ENCODE results near the gene GOLGA8B.
"Not testable (repeated sequence)": the region's sequence is repeated elsewhere in the genome, so short reads cannot be mapped to it uniquely, and the experiment has no call there.

The GOLGA8B gene

DNA sequence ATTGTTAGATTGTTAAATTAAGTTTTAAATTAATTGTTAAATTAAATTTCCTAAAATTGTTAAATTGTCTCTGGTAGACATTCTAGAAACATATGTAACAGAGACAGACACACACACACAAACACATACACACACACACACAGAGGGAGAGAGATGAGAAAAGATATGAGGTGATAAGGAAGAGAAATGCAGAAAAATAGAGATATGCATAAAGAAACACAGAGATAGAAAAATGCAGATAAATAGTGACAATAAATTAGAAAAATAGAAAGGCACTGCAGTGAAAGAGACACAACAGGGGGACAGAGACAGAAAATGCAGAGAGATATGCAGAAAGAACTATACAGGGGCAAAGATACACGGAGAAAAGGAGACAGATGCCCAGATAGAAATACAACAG lies 25.1 kb upstream of the GOLGA8B start:
- H3K4me3 Mint-ChIP-seq: no peak overlapping the region
- no peaks in the 10 kb centered on the region for H3K36me3 Mint-ChIP-seq
- peaks cover 12% of the 10 kb centered on the region for H3K27me3 Mint-ChIP-seq
- H3K9me3 Mint-ChIP-seq: no peaks in the 10 kb centered on the region
- H3K4me1 Mint-ChIP-seq: peaks cover 20% of the 10 kb centered on the region
- no peak overlapping the region for H3K27ac Mint-ChIP-seq

- H3K4me3 Mint-ChIP-seq: no peak overlapping the region
- no peaks in the 10 kb centered on the region for H3K9me3 Mint-ChIP-seq
- peaks cover 20% of the 10 kb centered on the region for H3K4me1 Mint-ChIP-seq
- H3K27me3 Mint-ChIP-seq: peaks cover 14% of the 10 kb centered on the region
- no peak overlapping the region for H3K27ac Mint-ChIP-seq
- no peaks in the 10 kb centered on the region for H3K36me3 Mint-ChIP-seq
Observed at GRCh38 chr15:34607832-34608231, 24.4 kb upstream of the GOLGA8B start.

DNA sequence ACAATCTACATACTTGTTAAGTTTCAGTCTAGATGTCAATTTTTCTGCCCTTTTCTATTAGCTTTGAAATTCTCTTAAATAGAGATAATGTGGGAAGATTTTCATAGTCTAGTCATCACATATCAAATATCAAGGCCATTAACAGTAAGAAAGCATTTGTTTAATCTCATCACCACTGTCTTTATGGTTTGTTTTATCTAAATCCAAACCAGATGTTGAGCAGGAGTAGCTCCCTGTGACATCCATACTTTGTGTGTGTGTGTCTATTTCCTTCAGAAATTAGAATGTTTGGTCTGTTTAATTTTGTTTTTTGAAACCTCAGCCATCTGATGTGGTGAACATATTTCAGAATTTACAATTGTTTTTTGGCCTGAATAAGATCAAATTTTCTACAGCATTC lies 23.1 kb upstream of the GOLGA8B start:
- no peak overlapping the region for H3K4me3 Mint-ChIP-seq
- no peaks in the 10 kb centered on the region for H3K36me3 Mint-ChIP-seq
- no peak overlapping the region for H3K27ac Mint-ChIP-seq
- peaks cover 20% of the 10 kb centered on the region for H3K4me1 Mint-ChIP-seq
- peaks cover 18% of the 10 kb centered on the region for H3K27me3 Mint-ChIP-seq
- no peaks in the 10 kb centered on the region for H3K9me3 Mint-ChIP-seq

- peaks cover 20% of the 10 kb centered on the region for H3K4me1 Mint-ChIP-seq
- H3K27ac Mint-ChIP-seq: no peak overlapping the region
- peaks cover 18% of the 10 kb centered on the region for H3K27me3 Mint-ChIP-seq
- H3K9me3 Mint-ChIP-seq: no peaks in the 10 kb centered on the region
- H3K4me3 Mint-ChIP-seq: no peak overlapping the region
- no peaks in the 10 kb centered on the region for H3K36me3 Mint-ChIP-seq
Observed at GRCh38 chr15:34606131-34606530, 22.7 kb upstream of the GOLGA8B start.

- Mint-ChIP-seq H3K9me3 (no peaks in the 10 kb centered on the region), H3K36me3 (no peaks in the 10 kb centered on the region), H3K27ac (no peak overlapping the region), H3K4me3 (no peak overlapping the region), H3K4me1 (no peaks in the 10 kb centered on the region), H3K27me3 (peaks cover 19% of the 10 kb centered on the region)
Observed at GRCh38 chr15:34603095-34603494, 19.6 kb upstream of the GOLGA8B start.

- Mint-ChIP-seq H3K9me3 (no peaks in the 10 kb centered on the region), H3K27ac (no peak overlapping the region), H3K27me3 (peaks cover 18% of the 10 kb centered on the region), H3K36me3 (no peaks in the 10 kb centered on the region), H3K4me1 (no peaks in the 10 kb centered on the region), H3K4me3 (no peak overlapping the region)
Observed at GRCh38 chr15:34600923-34601322, 17.5 kb upstream of the GOLGA8B start.

DNA sequence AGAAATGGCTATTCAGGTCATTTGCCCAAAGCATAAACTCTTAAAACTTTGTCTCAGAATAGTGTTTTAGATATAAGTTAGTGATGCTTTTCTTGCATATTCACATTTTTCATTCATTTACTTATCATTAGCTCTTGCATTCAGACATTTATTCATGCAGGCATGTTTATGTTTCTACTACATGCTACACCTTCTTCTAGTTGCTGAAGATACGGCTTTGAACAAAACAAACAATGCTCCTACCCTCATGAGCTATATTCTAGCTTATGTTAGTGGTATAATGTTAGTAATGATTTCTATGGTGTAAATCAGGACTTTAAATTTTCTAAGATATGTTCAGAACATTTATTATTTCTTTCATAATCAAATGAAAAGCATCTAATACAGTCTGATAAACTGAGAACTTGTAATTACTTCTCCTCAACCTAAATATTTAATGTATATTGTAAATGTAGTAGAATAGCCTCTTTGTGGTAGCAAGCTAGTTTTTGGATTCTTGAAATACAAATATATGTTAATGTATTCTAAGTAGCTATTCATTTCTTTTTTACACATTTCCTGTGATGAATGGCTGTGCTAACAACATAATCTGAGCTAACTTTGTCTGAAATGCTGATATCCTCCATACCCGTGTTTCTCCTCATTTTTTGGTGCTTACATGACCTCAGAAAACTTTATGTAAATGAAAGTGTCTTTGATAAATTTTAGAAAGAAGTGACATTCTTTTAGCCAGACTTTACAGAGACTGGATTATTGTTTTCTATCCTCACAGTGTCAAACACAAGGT lies 15.5 kb upstream of the GOLGA8B start:
- no peaks in the 10 kb centered on the region for H3K36me3 Mint-ChIP-seq
- no peaks in the 10 kb centered on the region for H3K9me3 Mint-ChIP-seq
- peaks cover 13% of the 10 kb centered on the region for H3K27me3 Mint-ChIP-seq
- H3K27ac Mint-ChIP-seq: no peak overlapping the region
- no peaks in the 10 kb centered on the region for H3K4me1 Mint-ChIP-seq
- no peak overlapping the region for H3K4me3 Mint-ChIP-seq

DNA sequence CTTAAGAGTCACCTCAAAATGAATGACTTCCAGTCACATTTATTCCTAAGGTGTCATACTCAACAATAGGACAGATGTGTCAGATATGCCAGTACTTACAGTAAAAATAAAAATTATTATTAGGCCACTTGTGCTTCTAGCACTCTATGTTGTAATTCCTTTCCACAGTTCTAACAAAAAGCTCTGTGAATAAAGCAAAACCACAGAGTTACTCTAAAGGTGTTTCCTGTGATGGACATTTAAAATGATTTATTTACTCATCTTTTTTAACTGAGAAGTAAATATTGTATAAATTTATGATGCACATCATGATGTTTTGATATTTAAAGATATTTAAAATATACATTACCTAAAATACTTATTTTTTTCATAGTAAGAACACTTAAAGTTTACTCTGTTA lies 13.9 kb upstream of the GOLGA8B start:
- H3K27ac Mint-ChIP-seq: no peak overlapping the region
- no peaks in the 10 kb centered on the region for H3K9me3 Mint-ChIP-seq
- H3K4me3 Mint-ChIP-seq: no peak overlapping the region
- H3K36me3 Mint-ChIP-seq: no peaks in the 10 kb centered on the region
- peaks cover 6% of the 10 kb centered on the region for H3K27me3 Mint-ChIP-seq
- H3K4me1 Mint-ChIP-seq: no peaks in the 10 kb centered on the region

DNA sequence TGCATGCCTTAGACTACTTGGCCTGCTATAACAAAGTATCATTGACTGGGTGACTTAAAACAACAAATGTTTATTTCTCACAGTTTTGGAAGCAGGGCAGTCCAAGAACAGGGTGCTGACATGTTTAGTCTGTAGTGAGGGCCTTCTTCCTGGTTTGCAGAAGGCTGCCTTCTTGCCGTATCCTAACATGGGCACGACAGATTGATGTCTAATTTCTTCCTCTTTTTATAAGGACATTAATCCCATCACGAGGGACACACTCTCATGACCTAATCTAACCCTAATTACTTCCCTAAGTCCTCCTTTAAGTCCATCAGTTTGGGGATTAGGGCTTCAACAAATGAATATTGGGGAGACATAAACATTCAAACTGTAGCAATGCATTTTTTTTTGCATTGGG lies 10.9 kb upstream of the GOLGA8B start:
- no peaks in the 10 kb centered on the region for H3K4me1 Mint-ChIP-seq
- peaks cover 2% of the 10 kb centered on the region for H3K27me3 Mint-ChIP-seq
- no peaks in the 10 kb centered on the region for H3K36me3 Mint-ChIP-seq
- H3K27ac Mint-ChIP-seq: no peak overlapping the region
- H3K4me3 Mint-ChIP-seq: no peak overlapping the region
- H3K9me3 Mint-ChIP-seq: no peaks in the 10 kb centered on the region

DNA sequence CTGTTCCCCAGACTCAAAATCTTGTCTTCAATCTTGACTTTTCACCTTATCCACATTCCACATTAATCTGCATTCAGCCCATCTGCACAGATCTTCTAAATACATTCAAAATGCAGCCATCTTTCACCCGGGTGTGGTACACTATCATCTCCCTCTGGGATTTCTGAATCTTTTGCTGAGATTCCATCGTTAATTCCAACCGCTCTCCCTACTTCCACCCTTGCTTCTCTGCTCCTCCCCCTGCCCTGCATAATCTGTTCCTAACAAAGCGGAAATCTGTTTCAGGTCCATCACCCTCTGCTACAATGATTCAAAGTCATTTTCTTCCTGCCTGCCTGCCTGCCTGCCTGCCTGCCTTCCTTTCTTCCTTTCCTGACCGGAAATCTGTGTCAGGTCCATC lies 7.9 kb upstream of the GOLGA8B start:
- no peaks in the 10 kb centered on the region for H3K9me3 Mint-ChIP-seq
- peaks cover 6% of the 10 kb centered on the region for H3K27me3 Mint-ChIP-seq
- peaks cover 7% of the 10 kb centered on the region for H3K4me1 Mint-ChIP-seq
- no peak overlapping the region for H3K27ac Mint-ChIP-seq
- no peaks in the 10 kb centered on the region for H3K36me3 Mint-ChIP-seq
- no peak overlapping the region for H3K4me3 Mint-ChIP-seq

DNA sequence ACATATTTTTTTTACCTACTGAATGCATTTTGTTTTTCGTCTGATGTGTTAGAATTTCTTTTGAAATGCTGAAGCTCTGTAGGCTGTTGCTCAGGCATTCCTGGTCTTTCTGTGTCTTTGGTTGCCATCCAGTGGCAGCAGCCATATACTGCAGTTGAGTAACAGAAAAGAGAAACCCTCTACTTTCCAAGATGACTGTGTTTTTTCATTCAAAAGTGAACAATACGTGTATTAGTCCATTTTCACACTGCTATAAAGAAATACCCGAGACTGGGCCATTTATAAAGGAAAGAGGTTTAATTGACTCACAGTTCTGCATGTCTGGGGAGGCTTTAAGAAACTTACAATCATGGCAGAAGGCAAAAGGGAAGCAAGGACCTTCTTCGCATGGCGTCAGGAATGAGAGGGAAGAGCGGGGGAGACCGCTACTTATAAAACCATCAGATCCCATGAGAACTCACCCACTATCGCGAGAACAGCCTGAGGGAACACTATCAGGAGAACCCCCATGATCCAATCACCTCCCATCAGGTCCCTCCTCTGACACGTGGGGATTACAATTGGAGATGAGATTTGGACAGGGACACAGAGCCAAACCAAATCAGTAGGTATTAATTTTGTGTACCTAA lies 4.7 kb upstream of the GOLGA8B start:
- Mint-ChIP-seq H3K4me1 (peaks cover 11% of the 10 kb centered on the region), H3K9me3 (no peaks in the 10 kb centered on the region), H3K27me3 (peaks cover 8% of the 10 kb centered on the region), H3K27ac (peak overlapping the region; percentile 92), H3K36me3 (no peaks in the 10 kb centered on the region), H3K4me3 (peak overlapping the region; percentile 89)

GRCh38 chr15:34585966-34586365 lies 2.5 kb upstream of the GOLGA8B start:
- H3K4me1 Mint-ChIP-seq: peaks cover 17% of the 10 kb centered on the region
- H3K9me3 Mint-ChIP-seq, H3K36me3 Mint-ChIP-seq, H3K27me3 Mint-ChIP-seq, H3K27ac Mint-ChIP-seq, H3K4me3 Mint-ChIP-seq: not testable (repeated sequence)

GRCh38 chr15:34584996-34585395 lies 1.5 kb upstream of the GOLGA8B start:
- Mint-ChIP-seq H3K9me3 (no peaks in the 10 kb centered on the region), H3K27me3 (peaks cover 7% of the 10 kb centered on the region), H3K4me3 (peak overlapping the region; percentile 20), H3K4me1 (peaks cover 22% of the 10 kb centered on the region), H3K27ac (no peak overlapping the region), H3K36me3 (no peaks in the 10 kb centered on the region)

DNA sequence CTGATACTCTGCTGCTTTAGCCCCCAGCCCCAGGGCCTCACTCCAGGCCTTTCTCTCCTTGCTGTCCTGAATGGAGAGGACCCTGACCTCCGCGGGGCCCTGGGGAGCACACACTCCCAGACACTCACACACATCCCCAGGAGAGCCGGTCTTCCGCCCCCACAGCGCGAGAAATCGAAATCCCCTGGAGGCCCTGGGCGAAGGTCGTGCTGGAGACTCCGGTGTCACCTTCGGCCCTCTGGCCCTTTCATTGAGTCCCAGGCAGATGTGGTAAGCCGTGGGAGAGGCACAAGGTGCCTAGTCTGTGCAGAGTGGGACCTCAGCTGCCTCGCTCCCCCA lies 848 bp upstream of the GOLGA8B start:
- no peak overlapping the region for H3K27ac Mint-ChIP-seq
- peaks cover 29% of the 10 kb centered on the region for H3K4me1 Mint-ChIP-seq
- H3K36me3 Mint-ChIP-seq: no peaks in the 10 kb centered on the region
- no peaks in the 10 kb centered on the region for H3K9me3 Mint-ChIP-seq
- peaks cover 7% of the 10 kb centered on the region for H3K27me3 Mint-ChIP-seq
- peak overlapping the region; percentile 83 for H3K4me3 Mint-ChIP-seq

DNA sequence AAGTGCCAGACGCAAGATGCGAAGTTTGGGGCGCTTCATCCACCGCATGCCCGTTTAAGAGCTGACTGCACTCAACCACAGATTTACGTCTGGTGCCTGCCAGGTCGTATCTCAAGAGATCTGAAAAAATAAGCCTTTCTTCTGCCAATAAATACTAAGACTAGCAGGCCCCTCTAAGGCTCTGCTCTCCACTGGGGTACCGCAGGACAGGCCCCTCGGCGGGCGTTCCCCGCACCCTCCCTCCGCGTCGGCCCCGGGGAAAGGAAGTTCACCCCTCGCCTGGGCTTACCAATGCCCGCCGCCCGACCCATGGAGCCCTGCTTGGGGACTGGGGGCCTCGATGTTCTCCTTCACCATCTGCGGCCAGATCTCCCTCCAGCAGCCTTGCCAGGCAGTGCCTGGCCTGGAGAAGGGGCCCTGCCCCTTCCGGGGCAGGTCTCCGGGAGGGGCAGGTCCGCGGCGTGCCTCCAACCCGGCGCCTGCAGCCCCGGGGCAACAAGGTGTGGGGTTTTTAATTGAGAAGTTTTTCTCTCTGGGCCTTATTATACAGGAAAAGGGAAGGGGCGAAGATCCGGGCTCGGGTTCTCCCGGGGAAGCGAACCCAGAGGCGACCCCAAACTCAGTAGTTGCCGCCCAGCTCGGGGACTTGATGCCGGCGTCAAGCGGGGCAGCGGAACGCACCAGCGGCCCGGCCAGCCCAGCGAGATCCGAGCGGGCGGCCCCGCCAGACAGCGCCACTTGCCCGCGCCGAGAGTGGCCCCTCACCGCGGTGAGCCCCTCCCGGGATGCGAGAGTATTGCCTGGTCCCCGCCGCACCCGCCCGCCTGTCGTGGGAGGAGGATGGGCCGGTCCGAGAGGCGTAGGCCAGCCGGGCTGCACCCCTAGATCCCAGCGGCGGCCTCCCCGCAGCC lies 735 bp downstream of the GOLGA8B start:
- Mint-ChIP-seq H3K9me3 (no peaks in the 10 kb centered on the region), H3K27ac (no peak overlapping the region), H3K27me3 (peaks cover 2% of the 10 kb centered on the region), H3K36me3 (peaks cover 3% of the 10 kb centered on the region), H3K4me3 (peak overlapping the region; percentile 93), H3K4me1 (peaks cover 38% of the 10 kb centered on the region)

Measured in activated naive CD4-positive, alpha-beta T cell treated with anti-CD3 and anti-CD28 coated beads, Interleukin-2, amount 50 U/mL, for 24 hours (primary cell).